ENCODE measurements around the gene SPDYA. TPM values are rescaled to one million over a fixed set of nuclear protein-coding genes. Genes with fewer than 3 reads are reported as not detected.
A peak's percentile ranks its signal among the peaks of the same experiment; 100 is the strongest.
"Not testable (repeated sequence)": the region's sequence is repeated elsewhere in the genome, so short reads cannot be mapped to it uniquely, and the experiment has no call there.

The SPDYA gene
- polyA plus RNA-seq (ENCODE audit: insufficient read length in 10 of 10): 1 to 10 TPM in 2 of 10 donors, under 1 TPM in 8; 0.63 to 3.5 (median 0.87) TPM
- long read RNA-seq, donor 1, partial matches to known transcripts: 0 of 6 reads
- long read RNA-seq, donor 1, other reads (novel, unspliced or antisense): 6 of 6 reads
- long read RNA-seq, donor 2: 0 reads
- long read RNA-seq, donor 3: 0 reads
- long read RNA-seq, donor 4: 0 reads
- long read RNA-seq, donor 5, partial matches to known transcripts: 0 of 10 reads
- long read RNA-seq, donor 5, other reads (novel, unspliced or antisense): 10 of 10 reads
- long read RNA-seq, donor 6, partial matches to known transcripts: 0 of 8 reads
- long read RNA-seq, donor 6, other reads (novel, unspliced or antisense): 8 of 8 reads
- long read RNA-seq, donor 7: 0 reads
- long read RNA-seq, donor 8, partial matches to known transcripts: 8 of 8 reads
- long read RNA-seq, donor 8, other reads (novel, unspliced or antisense): 0 of 8 reads
- long read RNA-seq, donor 9: 0 reads

- DNase-seq: peak; percentile 53 to 82 (median 65)
Measured at GRCh38 chr2:28810384-28811285, at the start of gene SPDYA. Gene SPDYA (plus strand): TSS chr2:28810834. CDS start chr2:28816015, 5,181 bp downstream.

DNA sequence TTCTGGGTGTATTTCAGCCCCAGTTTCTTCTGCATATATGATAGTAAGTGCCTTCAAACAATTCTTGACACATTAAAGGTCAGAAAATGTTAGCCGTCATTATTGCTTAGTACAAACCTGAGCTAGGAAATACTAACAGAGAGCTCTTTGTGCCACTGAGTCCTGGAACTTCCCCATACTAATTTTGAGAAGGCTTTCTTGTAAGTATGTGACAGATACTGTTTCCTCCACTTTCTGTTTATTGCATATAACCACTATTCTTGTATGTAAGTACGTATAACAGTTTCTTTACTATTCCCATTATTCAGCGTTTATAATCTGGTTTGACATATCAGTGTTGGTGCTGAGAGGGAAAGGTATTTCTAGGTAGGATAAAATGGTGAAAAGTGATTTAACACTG is 49.2 kb upstream of the SPDYA start:
- DNase-seq: no peak

DNA sequence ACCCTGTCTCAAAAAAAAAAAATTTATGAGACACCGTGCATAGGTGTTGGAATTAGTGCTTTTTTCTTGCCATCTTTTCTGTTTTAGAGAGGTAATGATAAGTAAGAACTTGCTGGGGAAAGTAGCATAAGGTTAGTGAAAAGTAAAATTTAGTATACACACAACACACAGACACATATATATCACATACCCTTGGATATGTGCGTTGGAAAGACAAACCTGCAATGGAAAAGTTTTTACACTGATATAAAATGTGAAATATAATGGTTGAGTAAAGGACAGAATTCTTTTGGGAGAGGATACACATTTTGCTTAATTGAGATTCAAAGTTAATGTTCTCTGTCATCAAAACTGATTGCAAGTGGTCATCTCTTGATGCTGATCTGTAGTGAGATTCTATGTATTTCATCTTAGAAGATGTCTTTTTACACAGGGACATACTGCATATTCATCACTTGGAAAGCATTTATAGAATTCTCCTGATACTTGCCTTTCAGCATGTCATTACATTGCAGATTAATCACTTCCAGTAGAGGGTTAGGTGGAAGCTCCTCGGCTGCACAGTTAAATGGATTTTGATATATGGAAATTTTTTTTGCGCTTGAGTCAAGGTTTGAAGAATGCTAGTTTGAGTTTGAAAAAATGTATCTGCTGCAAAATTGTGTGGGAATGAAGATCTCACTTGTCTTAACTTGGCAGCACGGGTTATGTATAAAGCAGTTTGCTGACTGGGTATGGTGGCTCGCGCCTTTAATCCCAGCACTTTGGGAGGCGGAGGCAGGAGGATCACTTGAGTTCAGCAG is 45.5 kb upstream of the SPDYA start:
- DNase-seq: peak in 2 of 3 donors; percentile 19 to 78

- no peak for DNase-seq
Measured at GRCh38 chr2:28766070-28766469, 44.6 kb upstream of the SPDYA start.

GRCh38 chr2:28767337-28767736 is 43.3 kb upstream of the SPDYA start:
- DNase-seq: no peak

DNA sequence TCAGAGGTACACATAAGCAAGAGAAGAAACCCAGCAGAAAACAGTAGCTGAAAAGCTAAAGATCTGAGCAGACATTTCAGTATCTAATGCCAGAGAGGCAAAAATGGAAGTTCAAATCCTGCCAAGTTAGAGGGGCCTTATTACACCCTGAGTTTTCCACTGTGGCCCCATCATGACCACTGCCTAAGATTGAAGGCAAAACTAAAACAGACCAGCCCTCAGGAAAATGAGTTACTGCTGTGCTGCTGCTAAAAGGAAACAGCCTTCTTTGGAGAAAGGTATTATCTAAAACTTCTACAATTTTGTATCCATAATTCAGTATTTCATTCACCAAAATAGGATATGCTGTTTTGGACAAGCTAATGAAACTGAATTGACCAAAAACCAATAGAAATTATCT is 42.2 kb upstream of the SPDYA start:
- DNase-seq: no peak

DNA sequence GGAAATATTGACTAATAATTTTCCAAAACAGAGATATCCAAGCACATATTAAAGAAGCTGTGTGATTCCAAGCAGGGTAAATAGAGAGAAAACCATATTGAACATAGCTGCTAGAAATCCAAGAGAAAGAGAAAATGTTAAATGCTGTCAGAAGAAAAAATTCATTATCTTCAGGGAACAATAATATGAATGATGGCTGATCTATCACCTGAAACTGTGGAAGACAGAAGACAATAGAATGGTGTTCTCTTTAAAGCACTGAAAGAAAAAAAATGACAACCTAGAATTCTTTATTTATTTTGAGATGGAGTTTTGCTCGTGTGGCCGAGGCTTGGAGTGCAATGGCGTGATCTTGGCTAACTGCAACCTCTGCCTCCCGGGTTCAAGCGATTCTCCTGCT is 41.7 kb upstream of the SPDYA start:
- DNase-seq: no peak

GRCh38 chr2:28772351-28772750 is 38.3 kb upstream of the SPDYA start:
- no peak for DNase-seq

GRCh38 chr2:28776471-28776870 is 34.2 kb upstream of the SPDYA start:
- DNase-seq: no peak

- DNase-seq: peak in 1 of 3 donors; percentile 16
Measured at GRCh38 chr2:28778392-28778791, 32.2 kb upstream of the SPDYA start.

GRCh38 chr2:28779001-28779400 is 31.6 kb upstream of the SPDYA start:
- DNase-seq: no peak

DNA sequence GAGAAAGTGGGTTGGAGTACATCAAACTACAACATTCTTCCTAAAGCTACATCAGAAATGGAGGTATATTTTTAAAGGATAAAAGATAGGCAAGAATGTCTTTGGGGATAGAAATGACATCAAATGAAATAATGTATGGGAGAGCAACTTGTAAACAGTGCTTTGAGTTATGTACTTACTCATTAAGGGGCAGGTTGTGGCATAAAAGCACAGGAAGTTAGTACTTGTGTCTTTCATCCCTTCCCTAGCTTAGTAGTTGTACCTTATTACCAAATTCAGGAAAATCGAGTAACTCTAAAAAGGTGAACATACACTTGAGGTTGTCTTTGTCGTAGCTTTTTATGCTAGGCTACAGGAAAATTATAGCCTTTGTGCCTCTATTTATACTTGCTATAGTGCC is 30.1 kb upstream of the SPDYA start:
- DNase-seq: no peak

DNA sequence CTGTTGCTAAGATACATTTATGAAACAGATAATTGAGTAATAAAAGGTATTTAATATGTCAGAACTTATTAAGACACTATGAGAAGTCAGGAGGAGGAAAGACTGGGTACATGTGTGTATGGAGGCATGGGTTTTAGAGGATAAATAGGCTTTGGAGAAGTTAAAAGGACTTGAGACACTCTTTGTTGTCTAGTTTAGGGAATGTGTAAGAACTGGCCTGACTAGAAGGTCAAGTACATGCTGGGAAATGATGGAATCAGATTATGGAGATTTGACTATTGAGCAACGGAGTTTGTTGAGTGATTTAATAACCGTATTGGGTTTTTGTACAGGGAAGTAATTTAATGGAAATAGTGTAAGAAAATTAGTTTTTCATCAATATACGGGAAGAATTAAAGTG is 28.2 kb upstream of the SPDYA start:
- DNase-seq: no peak

DNA sequence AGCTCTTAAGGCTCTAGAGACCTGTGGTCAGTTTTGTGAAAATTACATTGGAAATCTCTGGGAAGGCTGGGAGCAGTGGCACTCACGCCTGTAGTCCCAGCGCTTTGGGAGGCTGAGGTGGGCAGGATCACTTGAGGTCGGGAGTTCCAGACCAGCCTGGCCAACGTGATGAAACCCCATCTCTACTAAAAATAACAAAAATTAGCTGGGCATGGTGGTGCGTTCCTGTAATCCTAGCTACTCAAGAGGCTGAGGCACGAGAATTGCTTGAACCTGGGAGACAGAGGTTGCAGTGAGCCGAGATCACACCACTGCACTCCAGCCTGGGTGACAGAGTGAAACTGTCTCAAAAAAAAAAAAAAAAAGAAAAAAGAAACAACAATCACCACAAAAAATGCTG is 26.1 kb upstream of the SPDYA start:
- not testable (repeated sequence) for DNase-seq

DNA sequence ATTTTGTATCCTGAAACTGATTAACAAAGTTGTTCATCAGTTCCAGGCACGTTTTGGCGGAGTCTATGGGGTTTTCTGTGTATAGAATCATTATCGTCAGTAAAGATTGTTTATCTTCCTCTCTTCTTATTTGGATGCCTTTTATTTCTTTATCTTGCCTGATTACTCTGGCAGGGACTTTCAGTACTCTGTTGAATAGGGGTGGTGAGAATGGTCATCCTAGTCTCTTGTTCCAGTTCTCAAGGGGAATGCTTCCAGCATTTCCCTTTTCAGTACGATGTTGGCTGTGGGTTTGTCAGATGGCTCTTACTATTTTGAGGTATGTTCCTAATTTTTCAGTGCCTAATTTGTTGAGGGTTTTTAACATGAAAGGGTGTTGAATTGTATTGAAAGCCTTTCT is 14.0 kb upstream of the SPDYA start:
- DNase-seq: no peak

DNA sequence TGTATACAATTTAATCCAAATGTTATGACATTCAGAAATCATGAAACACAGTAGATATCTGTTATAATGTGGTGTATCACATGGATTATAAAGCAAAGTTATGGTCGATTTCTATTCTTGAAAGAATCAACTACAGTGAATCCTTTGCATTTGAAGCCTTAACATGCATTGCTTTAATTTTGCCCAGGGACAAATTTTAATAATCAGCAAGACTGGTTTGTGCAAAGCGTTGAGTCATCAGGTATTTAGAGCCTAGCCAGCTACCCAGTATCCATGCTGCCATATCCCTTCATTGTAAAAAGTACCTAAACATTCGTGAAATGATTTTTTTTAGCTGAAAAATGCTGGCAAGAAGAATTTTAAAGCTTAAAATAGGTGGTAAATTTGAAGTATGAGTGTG is 8.9 kb upstream of the SPDYA start:
- no peak for DNase-seq

DNA sequence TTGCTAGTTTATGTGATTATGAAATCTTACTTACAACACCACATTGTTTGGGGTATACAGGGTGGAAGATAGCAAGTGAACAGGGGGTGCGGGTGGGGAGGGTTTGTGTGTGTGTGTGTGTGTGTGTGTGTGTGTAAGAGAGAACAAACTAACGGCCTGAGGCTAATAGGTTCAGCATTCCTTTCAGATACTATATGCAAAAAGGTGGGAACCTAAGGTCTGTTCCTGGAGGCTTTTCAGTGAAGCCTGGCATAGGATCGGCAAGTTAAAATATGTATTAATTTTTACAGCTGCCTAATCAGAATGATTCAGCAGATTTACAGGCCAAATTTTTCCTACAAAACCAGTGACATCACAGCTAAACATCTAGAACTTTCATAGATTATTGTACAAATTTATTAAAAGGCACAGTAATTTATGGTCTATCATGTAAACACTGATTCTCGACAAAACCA is 7.6 kb upstream of the SPDYA start:
- no peak for DNase-seq

- no peak for DNase-seq
Measured at GRCh38 chr2:28809927-28810326, 707 bp upstream of the SPDYA start.

DNA sequence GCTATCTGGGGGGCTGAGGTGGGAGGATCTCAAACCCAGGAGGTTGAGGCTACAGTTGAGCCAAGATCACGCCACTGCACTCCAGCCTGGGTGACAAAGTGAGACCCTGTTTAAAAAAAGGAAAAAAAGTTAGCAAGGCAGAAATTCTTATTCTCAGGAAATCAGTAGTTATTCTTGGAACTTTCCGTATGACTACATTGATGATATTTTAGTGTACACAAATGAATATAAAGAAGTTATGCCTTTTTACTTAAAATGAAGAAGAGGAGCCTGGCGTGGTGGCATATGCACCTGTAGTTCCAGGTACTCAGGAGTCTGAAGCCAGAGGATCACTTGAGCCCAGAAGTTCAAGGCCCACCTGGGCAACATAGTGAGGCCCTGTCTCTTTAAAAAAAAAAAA is 7.4 kb downstream of the SPDYA start:
- no peak for DNase-seq

GRCh38 chr2:28821295-28821958 is 10.8 kb downstream of the SPDYA start:
- peak; percentile 22 to 62 (median 46) for DNase-seq

DNA sequence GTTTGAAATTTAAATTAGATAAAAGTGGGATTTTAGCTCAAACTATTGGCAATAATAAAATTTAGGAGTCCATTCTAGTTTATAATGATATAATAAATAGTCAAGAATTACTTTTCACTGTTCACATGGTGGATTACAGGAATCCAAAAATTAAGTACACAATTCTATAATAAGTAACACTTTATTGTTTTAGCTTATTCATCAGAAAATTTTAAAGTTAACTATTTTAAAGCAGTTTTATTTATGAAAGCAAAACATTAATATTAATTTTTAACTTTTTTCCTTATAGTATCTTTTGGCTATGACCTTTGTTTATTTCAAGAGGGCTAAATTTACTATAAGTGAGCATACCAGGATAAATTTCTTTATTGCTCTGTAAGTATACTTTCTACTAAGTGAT is 11.4 kb downstream of the SPDYA start:
- DNase-seq: no peak

Measured in muscle of back (tissue), 13 donors.